Loucy (cell line): ENCODE data around the gene CEP295NL.

Source experiments
- EZH2phosphoT487 ChIP-seq: fragments of 200-600 bp; IDR thresholded peaks from 2 replicates; pipeline ENCODE4 v1.6.1; 2018; ENCODE audit warnings: antibody characterized with exemption, mild to moderate bottlenecking, moderate library complexity, borderline replicate concordance
- TF ChIP-seq, protein P1 (sequence below): fragments of 200-600 bp; sonication (generic); conservative IDR thresholded peaks from 2 replicates; pipeline ENCODE4 v1.5.1; 2014; ENCODE audit warnings: mild to moderate bottlenecking, antibody characterized with exemption, low read length

DNA sequence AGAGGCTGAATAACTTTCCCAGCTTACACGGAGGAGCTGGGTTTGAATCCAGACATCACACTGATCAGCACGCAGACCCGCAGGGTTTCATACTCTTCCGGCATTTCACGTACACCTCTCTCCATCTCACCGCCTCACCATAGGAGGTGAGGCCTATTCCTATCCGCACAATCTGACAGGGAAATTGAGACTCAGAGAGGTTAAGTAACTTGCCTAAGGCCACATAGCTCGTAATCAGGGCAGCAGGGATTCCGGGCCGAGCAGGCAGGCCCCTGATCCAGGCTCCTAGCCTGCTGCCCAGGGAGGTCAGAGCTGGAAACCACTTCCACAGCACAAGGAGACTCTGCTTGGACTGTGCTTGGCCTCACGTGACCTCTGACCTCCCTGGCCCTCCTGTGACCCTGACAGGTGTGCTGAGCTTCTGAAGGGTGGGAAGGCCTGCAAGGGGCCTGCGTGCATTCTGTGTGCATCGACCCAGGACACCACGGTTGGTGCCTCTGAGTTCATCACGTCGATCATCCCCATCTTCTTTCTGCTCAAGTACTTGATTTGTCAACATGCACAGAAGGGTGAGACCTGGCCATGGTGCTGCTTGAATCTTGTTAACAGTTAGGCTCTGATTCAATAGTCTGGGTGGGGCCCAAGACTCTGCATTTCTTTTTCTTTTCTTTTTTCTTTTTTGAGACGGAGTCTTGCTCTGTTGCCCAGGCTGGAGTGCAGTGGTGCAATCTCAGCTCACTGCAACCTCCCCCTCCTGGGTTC is 4.7 kb downstream of the CEP295NL start:
- TF ChIP-seq, protein P1, sequence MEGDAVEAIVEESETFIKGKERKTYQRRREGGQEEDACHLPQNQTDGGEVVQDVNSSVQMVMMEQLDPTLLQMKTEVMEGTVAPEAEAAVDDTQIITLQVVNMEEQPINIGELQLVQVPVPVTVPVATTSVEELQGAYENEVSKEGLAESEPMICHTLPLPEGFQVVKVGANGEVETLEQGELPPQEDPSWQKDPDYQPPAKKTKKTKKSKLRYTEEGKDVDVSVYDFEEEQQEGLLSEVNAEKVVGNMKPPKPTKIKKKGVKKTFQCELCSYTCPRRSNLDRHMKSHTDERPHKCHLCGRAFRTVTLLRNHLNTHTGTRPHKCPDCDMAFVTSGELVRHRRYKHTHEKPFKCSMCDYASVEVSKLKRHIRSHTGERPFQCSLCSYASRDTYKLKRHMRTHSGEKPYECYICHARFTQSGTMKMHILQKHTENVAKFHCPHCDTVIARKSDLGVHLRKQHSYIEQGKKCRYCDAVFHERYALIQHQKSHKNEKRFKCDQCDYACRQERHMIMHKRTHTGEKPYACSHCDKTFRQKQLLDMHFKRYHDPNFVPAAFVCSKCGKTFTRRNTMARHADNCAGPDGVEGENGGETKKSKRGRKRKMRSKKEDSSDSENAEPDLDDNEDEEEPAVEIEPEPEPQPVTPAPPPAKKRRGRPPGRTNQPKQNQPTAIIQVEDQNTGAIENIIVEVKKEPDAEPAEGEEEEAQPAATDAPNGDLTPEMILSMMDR = no peak
- TF ChIP-seq EZH2phosphoT487 = no peak
